Prostate gland (tissue), 1 donor: ENCODE results near the gene ECT2L.

Source experiments
- POLR2A ChIP-seq: fragments of 450-650 bp; IDR thresholded peaks from one replicate; pipeline ENCODE4 v1.6.1; 2016; ENCODE audit warnings: antibody characterized with exemption, mild to moderate bottlenecking
- POLR2AphosphoS5 ChIP-seq: sonication (generic); formaldehyde crosslinking; IDR thresholded peaks from one replicate; pipeline ENCODE4 v1.6.1; 2017; ENCODE audit warnings: antibody characterized with exemption

- TF ChIP-seq POLR2AphosphoS5 (no peak), POLR2A (no peak)
Measured at GRCh38 chr6:138795809-138796603, at the start of gene ECT2L.
